COR-L47 (cell line): ENCODE measurements around the gene EPM2AIP1.
"Not testable (repeated sequence)": the region's sequence is repeated elsewhere in the genome, so short reads cannot be mapped to it uniquely, and the experiment has no call there.

Source experiments
- DNase-seq: peaks from one replicate; lab custom pipeline; 2025; lab: John Stamatoyannopoulos, UW

EPM2AIP1 gene

DNA sequence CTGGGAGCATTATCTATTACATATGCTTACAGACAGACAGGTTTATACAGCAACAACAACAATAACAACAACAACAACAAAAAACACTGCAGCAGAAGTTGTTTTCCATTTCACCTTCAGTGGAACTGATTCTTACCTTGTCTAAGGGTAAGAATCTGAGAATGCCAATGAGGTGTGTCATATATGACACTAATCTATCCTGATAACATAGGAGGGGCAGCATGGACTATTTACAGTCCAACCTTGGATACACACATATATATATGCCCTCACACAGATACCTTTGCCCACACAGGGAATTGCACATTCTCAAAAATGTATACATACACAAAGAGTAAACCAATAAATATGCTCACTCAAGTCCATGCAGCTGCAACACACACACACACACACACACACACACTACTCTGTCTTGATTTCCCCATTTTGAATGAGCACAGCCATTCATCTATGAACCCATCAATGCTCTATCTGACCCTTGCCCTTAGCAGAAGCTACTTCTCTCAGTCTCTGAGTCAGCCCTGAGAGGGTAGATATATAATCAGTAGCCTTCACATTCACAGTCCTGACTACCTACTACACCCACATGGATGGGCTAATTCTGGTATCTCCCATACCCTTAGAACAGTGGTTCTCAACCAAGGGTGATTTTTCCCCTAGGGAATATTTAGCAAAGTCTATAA is 38.3 kb downstream of the EPM2AIP1 start:
- no peak for DNase-seq

DNA sequence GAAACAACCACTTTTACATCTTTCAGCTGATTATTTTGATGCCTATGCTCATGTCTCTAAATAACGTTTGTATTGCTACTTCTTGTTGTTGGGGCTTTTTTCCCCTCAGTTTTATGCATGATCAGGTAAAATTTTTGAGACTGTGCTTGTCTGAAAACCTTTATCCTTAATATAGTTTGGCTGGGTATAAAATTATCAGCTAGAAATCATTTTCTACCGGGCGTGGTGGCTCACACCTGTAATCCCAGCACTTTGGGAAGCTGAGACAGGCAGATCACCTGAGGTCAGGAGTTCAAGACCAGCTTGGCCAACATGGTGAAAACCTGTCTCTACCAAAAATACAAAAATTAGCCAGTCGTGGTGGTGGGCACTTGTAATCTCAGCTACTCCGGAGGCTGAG is 45.1 kb downstream of the EPM2AIP1 start:
- DNase-seq = not testable (repeated sequence)

DNA sequence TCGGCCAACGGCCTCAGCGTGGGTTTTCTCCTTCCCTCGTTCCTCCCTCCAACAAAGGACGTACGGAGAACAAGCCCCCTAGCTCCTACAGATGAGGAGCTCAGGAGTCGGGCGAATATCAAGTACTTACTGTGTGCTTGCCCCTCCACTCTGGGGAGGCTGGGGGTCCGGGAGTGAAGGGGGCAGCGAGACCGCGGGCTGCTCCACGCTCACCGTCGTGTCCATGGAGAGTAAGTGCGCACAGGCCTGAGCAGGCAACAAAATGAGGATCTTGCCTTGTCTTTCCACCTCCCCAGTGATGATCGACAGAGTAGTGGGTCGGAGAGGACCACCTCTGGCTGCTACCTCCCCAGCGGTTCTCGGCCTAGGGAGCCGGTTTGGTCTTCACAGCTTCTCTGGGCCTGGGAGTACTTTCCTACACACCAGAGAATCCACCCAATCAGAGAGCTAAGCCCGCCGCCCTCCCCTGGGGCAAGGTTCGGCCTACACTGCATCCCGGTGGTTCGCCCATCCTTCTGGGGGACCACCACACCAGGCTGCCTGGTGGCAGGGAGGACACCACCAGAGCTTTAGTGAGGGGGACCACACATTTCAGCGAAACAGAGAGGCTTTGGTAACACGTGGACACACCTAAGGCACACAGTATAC is 47.5 kb downstream of the EPM2AIP1 start:
- no peak for DNase-seq

DNA sequence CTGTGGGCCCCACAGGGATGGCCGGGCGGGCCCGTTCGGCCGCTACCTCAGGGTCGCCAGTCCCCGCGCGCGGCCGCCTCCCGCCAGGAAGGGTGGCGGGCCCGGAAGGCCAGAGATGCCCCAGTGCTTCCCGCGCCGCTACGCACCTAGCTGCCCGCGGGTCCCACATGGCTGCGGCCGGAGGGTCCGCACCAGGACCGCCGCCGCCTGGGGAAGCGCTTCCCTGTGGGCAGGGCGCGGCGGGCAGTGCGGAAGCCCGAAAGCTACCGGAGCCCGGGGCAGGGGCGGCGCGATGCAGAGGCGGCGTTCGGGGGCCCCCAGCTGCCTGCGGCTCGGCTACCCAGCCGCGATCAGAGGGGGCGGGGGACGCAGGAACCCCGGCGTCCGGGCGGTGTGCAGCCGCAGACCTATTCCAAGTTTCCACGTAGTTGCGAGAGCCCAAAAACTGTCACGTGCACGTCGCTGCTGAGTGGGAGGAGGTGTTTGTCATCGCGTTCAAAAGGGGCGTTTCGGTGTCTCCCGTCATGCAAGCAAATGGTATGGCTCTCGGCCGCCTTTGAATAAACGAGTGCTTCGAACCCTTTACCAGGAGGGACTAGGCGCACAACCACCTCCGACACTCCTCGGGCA is 48.2 kb downstream of the EPM2AIP1 start, which contains the start of gene TRANK1:
Gene TRANK1 (minus strand): TSS at position 414 of the 630 bp plus-strand sequence. CDS start 245 bp downstream, at position 169.
- peak; percentile 14 for DNase-seq

DNA sequence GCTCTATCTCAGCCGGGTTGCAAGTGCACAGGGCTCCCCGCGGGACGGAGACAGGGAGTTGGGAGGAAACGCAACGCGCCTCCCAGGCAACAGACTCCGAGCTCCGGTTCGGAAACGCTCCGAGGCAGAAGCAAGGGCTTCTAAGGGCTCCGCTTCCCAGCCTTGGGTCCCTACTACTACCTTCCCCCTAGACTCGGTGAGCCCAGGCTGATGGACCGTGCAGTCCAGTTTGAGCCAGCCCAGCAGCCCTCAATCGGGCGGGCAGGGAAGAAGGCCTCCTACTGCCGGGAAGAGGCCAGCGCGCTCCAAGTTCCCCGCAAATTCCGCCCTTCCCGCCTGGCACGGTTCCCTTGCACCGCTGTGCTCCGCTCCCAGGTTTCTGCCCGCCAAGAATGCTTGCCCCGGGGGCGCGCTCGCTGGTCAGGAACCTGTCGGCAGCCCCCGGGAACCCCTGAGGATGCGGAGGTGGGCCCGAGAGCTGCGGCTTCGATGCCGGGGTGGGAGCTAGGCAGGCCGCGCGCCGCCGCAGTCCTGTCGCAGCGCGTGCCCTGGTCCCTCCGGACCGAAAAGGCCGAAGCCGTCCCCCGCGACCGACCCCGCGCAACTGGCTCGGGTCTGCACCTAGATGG is 48.8 kb downstream of the EPM2AIP1 start:
- peak; percentile 20 for DNase-seq

DNA sequence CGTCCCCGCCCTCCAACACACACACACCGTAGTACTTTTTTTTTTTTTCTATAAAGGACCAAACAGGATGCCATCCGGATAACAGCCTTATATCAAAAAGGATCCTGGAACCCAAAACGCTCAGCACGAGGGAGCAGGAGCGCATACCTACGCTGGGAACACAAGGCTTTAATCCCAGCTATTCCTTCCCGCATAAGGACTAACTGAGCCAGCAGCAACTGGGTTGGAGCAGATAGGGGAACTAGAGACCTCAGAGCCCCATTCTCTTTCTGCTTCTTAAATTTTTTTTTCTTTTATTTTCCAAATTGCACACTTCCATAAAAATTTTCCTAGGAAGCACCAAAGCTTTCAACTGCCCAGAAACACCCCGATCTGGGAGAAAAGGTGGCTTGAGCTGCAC is 49.3 kb downstream of the EPM2AIP1 start:
- no peak for DNase-seq

DNA sequence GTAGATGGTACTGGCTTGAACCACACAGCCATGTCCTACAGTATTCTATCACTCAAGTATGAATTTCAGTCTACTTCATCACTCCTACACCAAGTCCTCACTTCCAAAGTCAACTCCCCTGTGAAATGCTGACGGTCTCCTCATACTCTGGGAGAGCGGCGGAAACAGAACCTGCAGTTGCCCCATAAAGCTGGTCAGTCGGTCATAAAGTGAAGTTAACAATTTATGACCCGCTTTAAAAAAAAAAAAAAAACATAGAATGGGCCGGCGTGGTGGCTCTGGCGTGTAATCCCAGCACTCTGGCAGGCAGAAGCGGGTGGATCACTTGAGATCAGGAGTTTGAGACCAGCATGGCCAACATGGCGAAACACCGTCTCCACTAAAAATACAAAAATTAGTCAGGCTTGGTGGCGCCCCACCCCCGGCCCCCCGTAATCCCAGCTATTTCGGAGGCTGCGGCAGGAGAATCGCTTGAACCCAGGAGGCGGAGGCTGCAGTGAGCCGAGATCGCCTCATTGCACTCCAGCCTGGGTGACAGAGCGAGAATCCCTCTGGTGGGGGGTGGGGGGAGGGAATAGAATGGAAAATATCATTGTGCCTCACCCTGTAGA is 50.2 kb downstream of the EPM2AIP1 start:
- no peak for DNase-seq

DNA sequence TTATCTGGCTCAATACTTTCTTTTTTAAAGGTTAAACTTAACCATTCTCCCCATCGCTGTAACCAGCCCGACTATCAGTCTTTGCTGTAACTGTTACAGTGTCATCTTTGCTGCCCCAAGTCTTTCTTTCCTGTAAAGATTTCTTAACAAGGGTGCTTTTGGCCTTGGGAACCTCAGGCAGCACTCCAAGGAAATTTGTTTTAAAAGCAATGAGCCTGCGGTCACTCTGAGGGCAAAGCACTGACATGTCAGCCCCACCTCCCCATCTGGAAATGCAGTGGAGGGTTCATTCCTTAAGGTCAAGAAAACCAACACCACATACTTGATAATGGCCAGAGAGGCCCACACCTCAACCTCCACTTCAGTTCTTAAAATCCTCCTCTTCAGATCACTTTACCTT is 51.3 kb downstream of the EPM2AIP1 start:
- DNase-seq = no peak

DNA sequence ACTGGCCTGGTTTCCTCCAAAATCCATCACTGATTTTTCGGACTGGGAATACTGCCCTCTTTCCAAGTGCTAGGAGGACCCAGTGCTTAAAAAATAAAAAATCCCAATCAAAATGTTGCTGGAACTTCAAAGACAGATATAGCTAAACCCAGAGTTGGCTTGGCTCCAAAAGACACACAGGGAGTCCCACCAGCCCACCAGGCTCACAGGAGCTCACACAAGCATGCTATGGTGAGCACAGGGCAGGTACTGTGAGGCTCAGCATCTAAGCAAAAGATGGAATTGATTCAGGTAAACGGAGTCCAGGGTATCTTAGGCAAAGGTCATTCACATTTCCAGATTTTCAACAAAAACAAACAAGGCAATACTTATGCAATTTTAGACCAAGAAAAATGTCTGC is 51.8 kb downstream of the EPM2AIP1 start:
- no peak for DNase-seq

DNA sequence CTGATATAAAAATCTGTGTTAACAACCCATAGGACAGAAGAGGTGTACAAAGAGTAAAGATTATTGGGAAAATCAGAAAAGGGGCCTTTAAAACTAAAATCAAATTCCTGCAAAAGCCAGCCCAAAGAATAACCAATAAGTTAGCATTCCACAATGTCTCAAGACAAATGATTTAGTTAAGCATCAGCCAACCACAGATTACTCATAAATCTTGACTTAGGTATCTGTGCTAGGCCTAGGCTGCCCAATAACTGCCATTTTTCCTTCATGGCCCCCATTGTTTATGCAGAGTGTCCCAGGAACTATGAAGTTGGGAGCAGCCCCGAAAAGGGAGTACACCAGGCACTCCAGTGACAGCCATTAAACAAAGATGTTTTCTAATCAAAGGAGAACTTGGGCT is 55.4 kb downstream of the EPM2AIP1 start:
- DNase-seq = no peak
